Activated T-cell treated with anti-CD3 and anti-CD28 coated beads, Interleukin-2, amount 50 U/mL, for 4 hours (primary cell): Measurements from ENCODE around the gene LDB2. TPM values are rescaled to one million over a fixed set of nuclear protein-coding genes. Genes with fewer than 3 reads are reported as not detected.

Experiments used
- ATAC-seq, 2 donors: fragments of 200-7000 bp; cut with Tn5 transposase; one replicate each; pipeline ENCODE4 v1.10.0; 2021
- DNase-seq: peaks from one replicate; pipeline ENCODE4 v3.0.0-alpha.2; 2020
- H3K27me3 Mint-ChIP-seq: one replicate; pipeline ENCODE4 v1.8.0; 2021; ENCODE audit warnings: low read depth, mixed read lengths
- H3K36me3 Mint-ChIP-seq: one replicate; pipeline ENCODE4 v1.8.0; 2022; ENCODE audit warnings: mixed read lengths; ENCODE audit not compliant: insufficient read depth
- H3K4me1 Mint-ChIP-seq: one replicate; pipeline ENCODE4 v1.8.0; 2021; ENCODE audit warnings: low read depth, mixed read lengths
- H3K4me3 Mint-ChIP-seq: one replicate; pipeline ENCODE4 v1.8.0; 2021; ENCODE audit warnings: mild to moderate bottlenecking, moderate library complexity, mixed read lengths
- H3K9me3 Mint-ChIP-seq: one replicate; pipeline ENCODE4 v1.8.0; 2021; ENCODE audit warnings: mixed read lengths
- total RNA-seq, 3 donors: library from RNA; stranded (reverse); gene quantifications; one replicate each; pipeline ENCODE4 v1.2.1, GENCODE V29; 2021

The LDB2 gene
- total RNA-seq, 3 donors from 2014 or later = 0.11 TPM; not detected in 2

- no peaks in the 10 kb centered on the region for H3K27me3 Mint-ChIP-seq
Observed at GRCh38 chr4:16728849-16729248, 169.6 kb downstream of the LDB2 start.

GRCh38 chr4:16728111-16728510 is 170.3 kb downstream of the LDB2 start:
- ATAC-seq (no peak), DNase-seq (no peak)
- no peak overlapping the region for H3K4me3 Mint-ChIP-seq
- H3K36me3 Mint-ChIP-seq = no peaks in the 10 kb centered on the region
- H3K4me1 Mint-ChIP-seq = no peaks in the 10 kb centered on the region
- H3K27me3 Mint-ChIP-seq = no peaks in the 10 kb centered on the region
- peaks cover 14% of the 10 kb centered on the region for H3K9me3 Mint-ChIP-seq

More at GRCh38 chr4:16728849-16729248, 169.6 kb downstream of the LDB2 start:
- ATAC-seq = no peak
- H3K4me3 Mint-ChIP-seq = no peak overlapping the region
- peaks cover 9% of the 10 kb centered on the region for H3K9me3 Mint-ChIP-seq
- H3K36me3 Mint-ChIP-seq = no peaks in the 10 kb centered on the region
- DNase-seq = no peak
- H3K4me1 Mint-ChIP-seq = no peaks in the 10 kb centered on the region

GRCh38 chr4:16727218-16727617 is 171.2 kb downstream of the LDB2 start:
- no peak overlapping the region for H3K4me3 Mint-ChIP-seq
- DNase-seq = no peak
- no peaks in the 10 kb centered on the region for H3K36me3 Mint-ChIP-seq
- ATAC-seq = no peak
- H3K4me1 Mint-ChIP-seq = no peaks in the 10 kb centered on the region
- peaks cover 16% of the 10 kb centered on the region for H3K9me3 Mint-ChIP-seq
- H3K27me3 Mint-ChIP-seq = no peaks in the 10 kb centered on the region

GRCh38 chr4:16726368-16727050 is 171.9 kb downstream of the LDB2 start:
- Mint-ChIP-seq H3K27me3 (no peaks in the 10 kb centered on the region), H3K9me3 (peaks cover 16% of the 10 kb centered on the region), H3K4me3 (no peak overlapping the region), H3K36me3 (no peaks in the 10 kb centered on the region), H3K4me1 (no peaks in the 10 kb centered on the region)
- DNase-seq (no peak), ATAC-seq (no peak)

- Mint-ChIP-seq H3K36me3 (no peaks in the 10 kb centered on the region), H3K4me3 (no peak overlapping the region), H3K27me3 (no peaks in the 10 kb centered on the region), H3K9me3 (peaks cover 16% of the 10 kb centered on the region), H3K4me1 (no peaks in the 10 kb centered on the region)
- ATAC-seq (no peak), DNase-seq (no peak)
Observed at GRCh38 chr4:16725252-16725651, 173.2 kb downstream of the LDB2 start.

GRCh38 chr4:16722416-16722815 is 176.0 kb downstream of the LDB2 start:
- no peak overlapping the region for H3K4me3 Mint-ChIP-seq
- ATAC-seq (no peak), DNase-seq (no peak)
- H3K9me3 Mint-ChIP-seq = peaks cover 16% of the 10 kb centered on the region
- no peaks in the 10 kb centered on the region for H3K36me3 Mint-ChIP-seq
- H3K27me3 Mint-ChIP-seq = peaks cover 4% of the 10 kb centered on the region
- H3K4me1 Mint-ChIP-seq = no peaks in the 10 kb centered on the region

GRCh38 chr4:16721613-16722291 is 176.7 kb downstream of the LDB2 start:
- Mint-ChIP-seq H3K9me3 (peaks cover 16% of the 10 kb centered on the region), H3K4me3 (no peak overlapping the region), H3K4me1 (no peaks in the 10 kb centered on the region), H3K36me3 (no peaks in the 10 kb centered on the region), H3K27me3 (peaks cover 4% of the 10 kb centered on the region)
- DNase-seq (no peak), ATAC-seq (no peak)

- H3K4me1 Mint-ChIP-seq = no peaks in the 10 kb centered on the region
- no peak overlapping the region for H3K4me3 Mint-ChIP-seq
- H3K27me3 Mint-ChIP-seq = peaks cover 4% of the 10 kb centered on the region
- H3K9me3 Mint-ChIP-seq = peaks cover 16% of the 10 kb centered on the region
- DNase-seq (no peak), ATAC-seq (no peak)
- no peaks in the 10 kb centered on the region for H3K36me3 Mint-ChIP-seq
Observed at GRCh38 chr4:16720761-16721160, 177.7 kb downstream of the LDB2 start.

GRCh38 chr4:16717266-16717970 is 181.0 kb downstream of the LDB2 start:
- Mint-ChIP-seq H3K36me3 (no peaks in the 10 kb centered on the region), H3K4me1 (no peaks in the 10 kb centered on the region), H3K27me3 (peaks cover 4% of the 10 kb centered on the region), H3K9me3 (no peaks in the 10 kb centered on the region), H3K4me3 (no peak overlapping the region)
- DNase-seq = no peak
- no peak for ATAC-seq

GRCh38 chr4:16715482-16715881 is 183.0 kb downstream of the LDB2 start:
- ATAC-seq (no peak), DNase-seq (no peak)
- no peaks in the 10 kb centered on the region for H3K9me3 Mint-ChIP-seq
- H3K36me3 Mint-ChIP-seq = no peaks in the 10 kb centered on the region
- H3K4me3 Mint-ChIP-seq = no peak overlapping the region
- H3K4me1 Mint-ChIP-seq = no peaks in the 10 kb centered on the region
- peaks cover 4% of the 10 kb centered on the region for H3K27me3 Mint-ChIP-seq

GRCh38 chr4:16714191-16714590 is 184.3 kb downstream of the LDB2 start:
- ATAC-seq (no peak), DNase-seq (no peak)
- no peaks in the 10 kb centered on the region for H3K4me1 Mint-ChIP-seq
- H3K4me3 Mint-ChIP-seq = no peak overlapping the region
- no peaks in the 10 kb centered on the region for H3K27me3 Mint-ChIP-seq
- no peaks in the 10 kb centered on the region for H3K9me3 Mint-ChIP-seq
- no peaks in the 10 kb centered on the region for H3K36me3 Mint-ChIP-seq

- no peaks in the 10 kb centered on the region for H3K4me1 Mint-ChIP-seq
- H3K27me3 Mint-ChIP-seq = no peaks in the 10 kb centered on the region
- H3K4me3 Mint-ChIP-seq = no peak overlapping the region
- DNase-seq (no peak), ATAC-seq (no peak)
- H3K36me3 Mint-ChIP-seq = no peaks in the 10 kb centered on the region
- no peaks in the 10 kb centered on the region for H3K9me3 Mint-ChIP-seq
Observed at GRCh38 chr4:16713696-16714095, 184.7 kb downstream of the LDB2 start.

GRCh38 chr4:16713271-16713670 is 185.2 kb downstream of the LDB2 start:
- Mint-ChIP-seq H3K27me3 (peaks cover 2% of the 10 kb centered on the region), H3K9me3 (no peaks in the 10 kb centered on the region), H3K4me3 (no peak overlapping the region), H3K36me3 (no peaks in the 10 kb centered on the region), H3K4me1 (no peaks in the 10 kb centered on the region)
- no peak for ATAC-seq
- no peak for DNase-seq

GRCh38 chr4:16710198-16710597 is 188.2 kb downstream of the LDB2 start:
- H3K9me3 Mint-ChIP-seq = no peaks in the 10 kb centered on the region
- ATAC-seq = no peak
- H3K4me1 Mint-ChIP-seq = no peaks in the 10 kb centered on the region
- no peak overlapping the region for H3K4me3 Mint-ChIP-seq
- H3K36me3 Mint-ChIP-seq = no peaks in the 10 kb centered on the region
- H3K27me3 Mint-ChIP-seq = peaks cover 2% of the 10 kb centered on the region
- DNase-seq = no peak

GRCh38 chr4:16707874-16708273 is 190.6 kb downstream of the LDB2 start:
- Mint-ChIP-seq H3K4me3 (no peak overlapping the region), H3K9me3 (no peaks in the 10 kb centered on the region), H3K27me3 (peaks cover 2% of the 10 kb centered on the region), H3K36me3 (no peaks in the 10 kb centered on the region), H3K4me1 (no peaks in the 10 kb centered on the region)
- DNase-seq = no peak
- no peak for ATAC-seq
